ENCODE measurements around the gene AKR1C1.
"Not testable (repeated sequence)": the region's sequence is repeated elsewhere in the genome, so short reads cannot be mapped to it uniquely, and the experiment has no call there.

The AKR1C1 gene

GRCh38 chr10:4956955-4957645 lies 6.1 kb upstream of the AKR1C1 start:
- not testable (repeated sequence) for H3K79me1 ChIP-seq (replicated peaks; ENCODE audit: low read length, poor library complexity, severe bottlenecking); H3K36me3 ChIP-seq (ENCODE audit: control insufficient read depth in 1 of 2, insufficient read depth in 2 of 2, low read depth in 1 of 2, low read length in 2 of 2); H3K9me3 ChIP-seq (ENCODE audit: control insufficient read depth, low read length); H3K23ac ChIP-seq (ENCODE audit: low read length in 2 of 2); H3K4me3 ChIP-seq (ENCODE audit: insufficient read depth in 1 of 2, low read depth in 1 of 2, low read length in 2 of 2); H2BK12ac ChIP-seq (ENCODE audit: low read length in 2 of 2); H2AK5ac ChIP-seq (ENCODE audit: low read length, severe bottlenecking); H3K27me3 ChIP-seq (ENCODE audit: control insufficient read depth in 1 of 2, insufficient read depth in 1 of 2, low read length in 2 of 2); H3K14ac ChIP-seq (ENCODE audit: low read length in 2 of 2); H3K4ac ChIP-seq (ENCODE audit: low read depth in 1 of 2, low read length in 2 of 2); H2BK5ac ChIP-seq (ENCODE audit: low read depth, low read length, poor library complexity, severe bottlenecking); H2AFZ ChIP-seq (ENCODE audit: low read depth, low read length); H4K91ac ChIP-seq (ENCODE audit: low read length); H3K9ac ChIP-seq (ENCODE audit: low read length); DNase-seq; H3K27ac ChIP-seq (ENCODE audit: low read length, poor library complexity, severe bottlenecking); H4K8ac ChIP-seq (ENCODE audit: low read length); H3K4me2 ChIP-seq (ENCODE audit: low read length, poor library complexity, severe bottlenecking); H2BK15ac ChIP-seq (ENCODE audit: low read depth, poor library complexity, severe bottlenecking); H3K4me1 ChIP-seq (ENCODE audit: control insufficient read depth, insufficient read depth, low read depth, low read length); H2BK120ac ChIP-seq (ENCODE audit: low read depth, low read length)
- 88% methylated on average over 4 of the region's 5 CpGs for WGBS
- peak overlapping the region in 1 of 2 experiments; percentile 12 for H3K18ac ChIP-seq (ENCODE audit: low read depth in 1 of 2, low read length in 2 of 2)

- not testable (repeated sequence) for H2AFZ ChIP-seq (ENCODE audit: low read depth, low read length); H3K9me3 ChIP-seq (ENCODE audit: control insufficient read depth, low read length); H3K4ac ChIP-seq (ENCODE audit: low read depth in 1 of 2, low read length in 2 of 2); H3K14ac ChIP-seq (ENCODE audit: low read length in 2 of 2); H3K18ac ChIP-seq (ENCODE audit: low read depth in 1 of 2, low read length in 2 of 2); H4K91ac ChIP-seq (ENCODE audit: low read length); H3K27me3 ChIP-seq (ENCODE audit: control insufficient read depth in 1 of 2, insufficient read depth in 1 of 2, low read length in 2 of 2); H3K9ac ChIP-seq (ENCODE audit: low read length); H3K4me1 ChIP-seq (ENCODE audit: control insufficient read depth, insufficient read depth, low read depth, low read length); DNase-seq; H3K27ac ChIP-seq (ENCODE audit: low read length, poor library complexity, severe bottlenecking); H3K4me3 ChIP-seq (ENCODE audit: insufficient read depth in 1 of 2, low read depth in 1 of 2, low read length in 2 of 2); H2BK120ac ChIP-seq (ENCODE audit: low read depth, low read length); H4K8ac ChIP-seq (ENCODE audit: low read length); H3K23ac ChIP-seq (ENCODE audit: low read length in 2 of 2); H2BK15ac ChIP-seq (ENCODE audit: low read depth, poor library complexity, severe bottlenecking); H2BK12ac ChIP-seq (ENCODE audit: low read length in 2 of 2); H2AK5ac ChIP-seq (ENCODE audit: low read length, severe bottlenecking); H3K4me2 ChIP-seq (ENCODE audit: low read length, poor library complexity, severe bottlenecking); H3K79me1 ChIP-seq (replicated peaks; ENCODE audit: low read length, poor library complexity, severe bottlenecking); H2BK5ac ChIP-seq (ENCODE audit: low read depth, low read length, poor library complexity, severe bottlenecking)
- 90% methylated on average over 8 of the region's 11 CpGs for WGBS
- peaks cover 0 to 14% of the 10 kb centered on the region in 2 experiments for H3K36me3 ChIP-seq (ENCODE audit: control insufficient read depth in 1 of 2, insufficient read depth in 2 of 2, low read depth in 1 of 2, low read length in 2 of 2)
Measured at GRCh38 chr10:4961558-4961957, 1.7 kb upstream of the AKR1C1 start.

DNA sequence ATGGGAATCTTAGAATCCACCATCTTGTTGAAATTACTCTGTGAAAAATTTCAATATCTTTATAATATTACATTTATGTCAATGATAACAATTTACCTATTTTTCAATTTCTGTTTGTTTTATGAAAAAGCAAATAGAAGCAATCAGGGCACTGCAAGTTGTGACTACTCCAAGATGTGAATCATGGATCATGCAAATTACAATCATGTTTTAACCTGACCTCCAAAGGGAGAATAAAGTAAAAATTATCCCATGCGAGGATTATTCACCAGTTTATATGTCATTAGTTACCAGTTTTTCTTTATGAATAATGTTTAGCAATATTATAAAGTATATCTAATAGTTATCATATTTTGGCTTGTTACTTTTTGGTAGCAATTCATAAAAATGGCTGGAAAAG lies 907 bp upstream of the AKR1C1 start:
- not testable (repeated sequence) for H3K4ac ChIP-seq (ENCODE audit: low read depth in 1 of 2, low read length in 2 of 2); H4K8ac ChIP-seq (ENCODE audit: low read length); H3K9me3 ChIP-seq (ENCODE audit: control insufficient read depth, low read length); H3K4me1 ChIP-seq (ENCODE audit: control insufficient read depth, insufficient read depth, low read depth, low read length); H3K27ac ChIP-seq (ENCODE audit: low read length, poor library complexity, severe bottlenecking); H2AFZ ChIP-seq (ENCODE audit: low read depth, low read length); H2BK120ac ChIP-seq (ENCODE audit: low read depth, low read length); H2BK5ac ChIP-seq (ENCODE audit: low read depth, low read length, poor library complexity, severe bottlenecking); H3K79me1 ChIP-seq (replicated peaks; ENCODE audit: low read length, poor library complexity, severe bottlenecking); H3K27me3 ChIP-seq (ENCODE audit: control insufficient read depth in 1 of 2, insufficient read depth in 1 of 2, low read length in 2 of 2); H3K4me3 ChIP-seq (ENCODE audit: insufficient read depth in 1 of 2, low read depth in 1 of 2, low read length in 2 of 2); H2AK5ac ChIP-seq (ENCODE audit: low read length, severe bottlenecking); H3K4me2 ChIP-seq (ENCODE audit: low read length, poor library complexity, severe bottlenecking); H2BK12ac ChIP-seq (ENCODE audit: low read length in 2 of 2); DNase-seq; H3K18ac ChIP-seq (ENCODE audit: low read depth in 1 of 2, low read length in 2 of 2); H3K14ac ChIP-seq (ENCODE audit: low read length in 2 of 2); H4K91ac ChIP-seq (ENCODE audit: low read length); H3K23ac ChIP-seq (ENCODE audit: low read length in 2 of 2); H2BK15ac ChIP-seq (ENCODE audit: low read depth, poor library complexity, severe bottlenecking)
- H3K36me3 ChIP-seq (ENCODE audit: control insufficient read depth in 1 of 2, insufficient read depth in 2 of 2, low read depth in 1 of 2, low read length in 2 of 2) = peaks cover 0 to 21% of the 10 kb centered on the region in 2 experiments
- no CpG with 5 or more reads among the region's 1 CpG for WGBS
- peak overlapping the region; percentile 85 for H3K9ac ChIP-seq (ENCODE audit: low read length)

DNA sequence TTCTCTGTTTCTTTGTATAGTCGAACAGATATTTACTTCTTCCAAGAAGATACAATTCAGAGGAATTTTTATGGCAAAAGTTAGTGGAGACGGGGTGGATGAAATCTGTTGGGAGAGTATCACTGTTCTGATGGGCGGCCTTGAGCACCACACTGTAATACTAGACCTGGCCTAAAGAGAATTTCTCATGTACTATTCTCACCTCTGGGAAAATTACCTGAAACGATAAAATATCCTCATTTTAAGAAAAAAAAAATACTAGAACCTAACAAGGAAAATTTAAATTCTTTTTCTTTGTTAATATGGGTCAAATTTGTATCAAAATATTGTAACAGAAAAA lies 570 bp downstream of the AKR1C1 start:
- not testable (repeated sequence) for H4K8ac ChIP-seq (ENCODE audit: low read length); H3K9me3 ChIP-seq (ENCODE audit: control insufficient read depth, low read length); H3K27me3 ChIP-seq (ENCODE audit: control insufficient read depth in 1 of 2, insufficient read depth in 1 of 2, low read length in 2 of 2); H3K4ac ChIP-seq (ENCODE audit: low read depth in 1 of 2, low read length in 2 of 2); H3K18ac ChIP-seq (ENCODE audit: low read depth in 1 of 2, low read length in 2 of 2); H3K4me2 ChIP-seq (ENCODE audit: low read length, poor library complexity, severe bottlenecking); DNase-seq; H2BK12ac ChIP-seq (ENCODE audit: low read length in 2 of 2); H4K91ac ChIP-seq (ENCODE audit: low read length); H2BK120ac ChIP-seq (ENCODE audit: low read depth, low read length); H2BK5ac ChIP-seq (ENCODE audit: low read depth, low read length, poor library complexity, severe bottlenecking); H2BK15ac ChIP-seq (ENCODE audit: low read depth, poor library complexity, severe bottlenecking); H3K79me1 ChIP-seq (replicated peaks; ENCODE audit: low read length, poor library complexity, severe bottlenecking); H3K4me1 ChIP-seq (ENCODE audit: control insufficient read depth, insufficient read depth, low read depth, low read length); H3K27ac ChIP-seq (ENCODE audit: low read length, poor library complexity, severe bottlenecking); H3K14ac ChIP-seq (ENCODE audit: low read length in 2 of 2); H2AFZ ChIP-seq (ENCODE audit: low read depth, low read length); H3K23ac ChIP-seq (ENCODE audit: low read length in 2 of 2); H2AK5ac ChIP-seq (ENCODE audit: low read length, severe bottlenecking)
- peak overlapping the region; percentile 85 for H3K9ac ChIP-seq (ENCODE audit: low read length)
- H3K4me3 ChIP-seq (ENCODE audit: insufficient read depth in 1 of 2, low read depth in 1 of 2, low read length in 2 of 2) = peak overlapping the region in 1 of 2 experiments; percentile 88
- no CpG with 5 or more reads among the region's 4 CpGs for WGBS
- H3K36me3 ChIP-seq (ENCODE audit: control insufficient read depth in 1 of 2, insufficient read depth in 2 of 2, low read depth in 1 of 2, low read length in 2 of 2) = peaks cover 0 to 34% of the 10 kb centered on the region in 2 experiments

Data from mesenchymal stem cell (in vitro differentiated cells and primary cell).